SH-SY5Y (cell line): ENCODE measurements around the gene FOXR1.

Source experiments
- GATA2 ChIP-seq: IDR thresholded peaks from 2 replicates; pipeline ENCODE4 v1.6.1; 2011; ENCODE audit warnings: mild to moderate bottlenecking, low read depth, low read length
- GATA3 ChIP-seq: IDR thresholded peaks from 2 replicates; pipeline ENCODE4 v1.6.1; 2011; ENCODE audit warnings: low read depth, mild to moderate bottlenecking, low read length, moderate library complexity

FOXR1 gene

DNA sequence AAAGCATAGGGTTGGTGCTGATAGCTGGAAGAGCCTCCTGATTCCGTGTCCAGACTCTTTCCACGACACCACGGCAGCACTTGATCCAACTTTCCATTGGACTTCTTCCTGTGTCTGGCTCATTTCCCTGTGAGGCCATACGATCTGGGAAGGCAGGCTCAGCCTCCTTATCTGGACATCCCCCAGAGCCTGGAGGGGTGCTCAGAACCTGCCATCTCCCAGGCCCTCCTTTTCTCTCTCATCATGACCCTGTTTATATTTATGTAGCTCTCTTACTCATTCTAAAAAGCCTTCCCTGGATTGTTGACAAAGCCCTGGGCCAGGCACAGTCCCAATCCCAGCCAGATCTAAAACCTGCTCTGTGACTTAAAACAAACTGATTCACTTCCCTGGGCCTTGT is 38.1 kb upstream of the FOXR1 start:
- TF ChIP-seq GATA3 (no peak), GATA2 (no peak)

DNA sequence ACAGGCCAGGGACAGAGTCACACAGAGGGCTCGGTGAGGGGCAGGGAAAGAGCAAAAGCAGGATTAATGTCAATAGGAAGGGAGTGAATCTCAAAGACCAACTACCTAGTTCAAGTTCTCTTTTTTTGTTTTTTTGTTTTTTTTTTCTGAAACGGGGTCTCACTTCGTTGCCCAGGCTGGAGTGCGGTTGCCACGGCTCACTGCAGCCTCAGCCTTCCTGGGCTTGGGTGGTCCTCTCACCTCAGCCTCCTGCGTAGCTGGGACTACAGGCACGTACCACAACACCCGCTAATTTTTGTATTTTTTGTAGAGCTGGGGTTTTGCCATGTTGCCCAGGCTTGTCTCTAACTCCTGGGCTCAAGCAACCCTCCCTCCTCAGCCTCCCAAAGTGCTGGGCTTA is 36.2 kb upstream of the FOXR1 start:
- TF ChIP-seq GATA3 (no peak), GATA2 (no peak)

DNA sequence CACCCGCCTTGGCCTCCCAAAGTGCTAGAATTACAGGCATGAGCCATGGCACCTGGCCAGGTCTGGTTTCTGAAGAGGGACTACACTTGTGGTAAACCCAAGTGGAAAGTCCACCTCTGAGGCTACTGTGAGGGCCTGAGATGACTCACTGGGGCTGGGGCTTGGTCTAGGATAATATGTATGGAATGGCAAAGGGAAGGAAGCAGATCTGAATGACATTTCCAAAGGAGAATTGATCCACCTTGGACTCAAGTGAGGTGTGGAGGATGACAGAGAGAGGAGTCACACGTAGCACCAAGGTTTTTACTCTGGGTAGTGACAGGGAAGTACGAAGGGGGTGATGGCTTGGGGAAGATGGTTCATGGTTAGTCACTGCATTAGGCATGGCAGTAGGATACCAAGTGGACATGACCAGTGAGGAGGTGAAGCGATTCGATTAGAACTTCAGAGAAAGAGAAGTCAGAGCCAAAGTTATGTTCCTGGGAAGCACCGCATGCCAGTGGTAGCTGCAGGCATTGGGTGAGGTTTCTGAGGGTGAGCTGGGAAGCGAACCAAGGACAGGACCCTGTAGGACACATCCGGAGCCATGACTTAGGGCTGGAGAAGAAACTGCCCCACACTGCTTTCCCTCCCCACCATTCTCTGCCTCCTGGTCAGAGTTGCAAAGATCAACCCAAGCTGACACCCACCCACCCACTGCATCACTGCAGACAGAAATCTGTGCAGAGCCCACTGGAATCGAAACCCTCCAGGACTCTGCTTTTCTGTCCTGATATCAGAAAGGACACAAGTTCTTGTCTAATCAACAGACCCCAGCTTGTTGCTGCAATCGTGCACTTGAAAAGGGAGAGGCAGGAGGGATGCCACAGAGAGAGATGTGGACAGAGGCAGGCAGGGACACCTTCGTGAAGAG is 32.8 kb upstream of the FOXR1 start:
- TF ChIP-seq GATA3 = no peak
- TF ChIP-seq GATA2 = no peak

DNA sequence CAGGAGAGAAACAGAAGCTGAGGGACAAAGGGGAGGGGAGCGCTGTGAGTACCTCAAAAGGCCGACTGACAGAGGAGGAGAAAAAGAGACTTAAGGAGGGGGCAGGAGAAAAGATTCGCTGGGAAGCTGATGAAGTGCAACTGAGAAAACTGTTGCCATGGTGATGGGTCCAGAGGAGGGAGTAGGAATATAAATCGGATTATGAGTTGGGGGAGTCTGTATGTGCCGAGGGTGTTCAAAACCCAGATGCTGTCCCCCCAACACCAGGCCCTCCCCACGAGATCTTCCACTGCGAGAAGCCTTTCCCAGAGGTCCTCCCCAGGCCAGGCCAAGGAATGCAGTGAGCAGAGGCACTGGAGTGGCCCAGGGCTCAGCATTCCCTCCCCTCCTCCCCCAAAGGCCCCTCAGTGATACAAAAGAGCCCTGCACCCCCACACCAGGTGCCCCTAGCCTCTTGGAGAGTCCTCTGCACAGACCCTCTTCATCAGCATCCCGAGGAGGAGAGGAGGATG is 32.1 kb upstream of the FOXR1 start:
- TF ChIP-seq GATA3 (no peak), GATA2 (no peak)

DNA sequence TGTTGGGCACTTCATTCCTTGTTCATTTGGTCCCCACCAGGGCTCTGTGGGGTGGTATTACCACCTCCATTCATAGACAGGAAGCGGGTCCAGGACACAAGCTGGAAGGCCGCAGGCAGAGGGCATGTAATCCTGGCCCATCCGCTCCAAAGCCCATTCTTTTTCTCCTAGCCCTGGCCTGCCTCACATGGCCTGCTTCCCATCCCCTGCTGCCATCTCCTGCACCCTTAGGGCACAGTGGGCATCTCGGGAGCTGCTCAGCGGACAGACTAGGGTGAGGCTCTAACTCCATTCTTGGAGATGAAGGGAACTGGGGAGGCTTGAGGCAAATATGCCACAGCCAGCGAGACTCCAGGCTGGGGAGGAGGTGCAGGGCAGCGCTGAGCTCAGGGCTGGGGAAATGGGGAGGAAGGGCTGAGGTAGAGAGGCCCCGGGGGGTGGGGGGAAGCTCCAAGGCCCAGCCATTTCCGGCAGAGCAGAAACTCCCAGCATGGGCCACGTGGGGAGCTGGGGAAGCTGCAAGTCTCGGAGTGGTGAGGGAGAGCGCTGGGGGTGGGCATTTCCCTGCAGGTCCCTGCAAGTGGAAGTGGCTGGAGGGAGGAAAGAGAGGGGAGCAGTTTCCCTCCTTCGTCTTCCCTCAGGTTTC is 31.5 kb upstream of the FOXR1 start:
- no peak for TF ChIP-seq GATA3
- TF ChIP-seq GATA2 = no peak

DNA sequence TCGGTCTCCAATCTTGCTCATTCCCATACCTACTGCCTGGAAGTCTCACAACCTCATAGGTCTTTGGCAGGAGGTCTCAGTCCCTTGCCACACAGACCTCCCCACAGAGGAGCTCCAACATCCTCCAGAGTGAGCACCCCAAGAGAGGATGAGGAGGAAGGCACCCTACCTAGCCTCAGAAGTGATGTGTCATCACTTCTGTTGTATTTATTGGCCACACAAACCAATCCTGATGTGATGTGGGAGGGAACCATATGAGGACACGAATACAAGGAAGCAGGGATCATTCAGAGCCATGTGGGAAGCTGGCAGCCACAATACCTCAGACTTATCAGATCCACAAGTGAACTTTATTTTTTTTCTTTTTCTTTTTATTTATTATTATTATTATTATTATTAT is 24.5 kb upstream of the FOXR1 start:
- TF ChIP-seq GATA3 = no peak
- TF ChIP-seq GATA2 = no peak

DNA sequence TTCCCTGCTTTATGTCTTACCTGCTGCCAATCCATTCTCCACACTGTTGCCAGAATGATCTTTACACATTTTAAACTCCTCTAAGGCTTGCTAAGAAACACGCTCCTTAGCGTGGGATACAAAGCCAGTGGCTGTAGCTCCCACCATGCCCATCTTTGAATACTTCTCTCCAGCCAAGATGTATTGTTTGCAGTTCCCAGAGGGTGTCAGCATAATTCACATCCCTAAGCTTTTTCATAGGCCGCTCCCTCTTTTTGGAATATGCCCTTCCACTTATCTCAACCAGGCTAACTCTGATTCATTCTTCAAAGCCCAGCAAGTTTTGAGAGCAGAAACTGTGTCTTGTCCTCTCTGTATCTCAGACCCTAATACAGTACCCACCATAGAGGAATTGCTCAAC is 23.6 kb upstream of the FOXR1 start:
- TF ChIP-seq GATA2 (no peak), GATA3 (no peak)

DNA sequence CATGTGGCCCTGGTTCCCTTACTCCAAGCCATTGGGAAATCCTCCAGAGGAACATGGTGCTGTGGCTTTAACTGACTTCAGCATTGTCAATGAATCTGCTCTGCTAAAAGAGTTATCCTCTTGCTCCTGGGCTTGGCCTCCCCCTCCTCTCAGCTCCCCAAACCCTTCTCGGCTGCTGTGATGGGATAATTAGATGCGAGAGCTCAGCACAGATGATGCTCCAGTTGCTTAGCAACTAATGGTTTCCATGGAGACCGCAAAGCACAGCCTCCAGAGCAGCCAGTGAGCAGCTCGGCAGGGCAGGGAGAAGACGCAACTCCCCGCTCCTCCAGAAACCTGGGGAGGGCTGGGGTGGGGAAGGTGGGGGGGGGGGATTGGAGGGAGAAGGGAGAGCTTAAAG is 18.3 kb upstream of the FOXR1 start:
- TF ChIP-seq GATA3 = no peak
- peak; percentile 14; the same call in 1 of the 2 replicates for TF ChIP-seq GATA2

DNA sequence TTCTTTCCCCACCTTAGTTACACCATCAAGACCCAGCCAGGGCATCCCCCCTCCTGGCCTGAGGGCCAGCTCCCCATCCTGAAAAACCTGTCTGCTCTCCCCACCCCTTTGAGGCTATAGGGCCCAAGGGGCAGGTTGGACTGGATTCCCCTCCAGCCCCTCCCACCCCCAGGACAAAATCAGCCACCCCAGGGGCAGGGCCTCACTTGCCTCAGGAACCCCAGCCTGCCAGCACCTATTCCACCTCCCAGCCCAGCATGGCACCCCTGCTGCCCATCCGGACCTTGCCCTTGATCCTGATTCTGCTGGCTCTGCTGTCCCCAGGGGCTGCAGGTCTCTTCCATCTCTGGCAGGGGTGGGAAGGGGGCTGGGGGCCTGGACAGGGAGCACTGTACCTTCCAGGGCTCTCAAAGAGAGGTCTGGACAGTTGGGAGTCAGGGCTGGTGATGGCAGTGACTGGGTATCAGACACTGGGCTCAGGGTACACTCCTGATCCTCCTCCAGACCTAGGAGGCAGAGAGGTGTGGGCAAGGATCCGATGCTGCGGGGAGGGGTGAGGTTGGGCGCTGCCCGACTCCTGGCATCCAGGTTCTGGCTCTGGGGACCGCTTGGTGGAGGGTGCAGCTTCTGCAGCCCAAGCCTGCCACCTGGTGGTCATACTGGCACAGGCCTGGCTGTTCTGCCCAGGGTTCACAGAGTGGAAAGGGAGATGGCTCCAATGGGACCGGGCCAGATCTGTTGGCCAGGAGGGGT is 15.3 kb upstream of the FOXR1 start, which contains the start of gene UPK2:
Gene UPK2 (plus strand): TSS at position 205 of the 753 bp plus-strand sequence. CDS start 53 bp downstream, at position 258.
- TF ChIP-seq GATA3 = no peak
- TF ChIP-seq GATA2 = no peak

DNA sequence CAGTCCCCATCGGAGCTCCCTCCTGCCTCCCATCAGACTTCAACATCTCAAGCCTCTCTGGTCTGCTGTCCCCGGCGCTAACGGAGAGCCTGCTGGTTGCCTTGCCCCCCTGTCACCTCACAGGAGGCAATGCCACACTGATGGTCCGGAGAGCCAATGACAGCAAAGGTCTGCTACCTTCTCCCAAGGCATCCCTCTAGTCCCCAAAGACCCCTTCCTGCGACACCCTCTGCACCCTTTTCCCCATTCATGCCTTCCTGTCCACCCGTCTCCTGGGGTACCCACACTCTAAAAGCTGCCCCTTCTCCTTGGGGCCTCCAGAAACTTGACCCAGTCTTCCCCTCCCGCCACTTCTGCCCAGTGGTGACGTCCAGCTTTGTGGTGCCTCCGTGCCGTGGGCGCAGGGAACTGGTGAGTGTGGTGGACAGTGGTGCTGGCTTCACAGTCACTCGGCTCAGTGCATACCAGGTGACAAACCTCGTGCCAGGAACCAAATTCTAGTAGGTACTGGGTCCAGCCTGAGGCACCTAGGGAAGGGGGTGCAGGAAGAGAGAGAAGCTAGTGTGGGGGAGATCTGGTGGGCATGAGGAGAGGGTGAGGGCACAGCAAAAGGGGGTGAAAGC is 14.6 kb upstream of the FOXR1 start:
- TF ChIP-seq GATA2 (no peak), GATA3 (no peak)

DNA sequence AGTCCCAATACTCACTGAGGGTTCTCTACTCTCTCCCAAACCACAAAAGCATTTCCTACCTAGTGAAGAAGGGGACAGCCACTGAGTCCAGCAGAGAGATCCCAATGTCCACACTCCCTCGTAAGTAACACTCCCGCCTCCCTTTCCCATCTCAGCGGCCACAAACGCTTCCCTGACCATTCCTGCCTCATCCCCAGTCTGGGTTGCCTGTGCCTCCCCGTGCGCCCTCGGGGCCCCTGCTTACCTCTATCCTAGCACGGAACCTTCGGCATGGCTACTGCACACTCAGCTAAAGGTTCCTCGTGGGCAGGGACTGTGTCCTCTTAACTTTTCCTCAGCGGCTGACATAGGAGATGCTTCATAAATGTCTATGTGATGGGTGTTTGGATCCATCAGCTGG is 14.0 kb upstream of the FOXR1 start:
- no peak for TF ChIP-seq GATA2
- TF ChIP-seq GATA3 = no peak

DNA sequence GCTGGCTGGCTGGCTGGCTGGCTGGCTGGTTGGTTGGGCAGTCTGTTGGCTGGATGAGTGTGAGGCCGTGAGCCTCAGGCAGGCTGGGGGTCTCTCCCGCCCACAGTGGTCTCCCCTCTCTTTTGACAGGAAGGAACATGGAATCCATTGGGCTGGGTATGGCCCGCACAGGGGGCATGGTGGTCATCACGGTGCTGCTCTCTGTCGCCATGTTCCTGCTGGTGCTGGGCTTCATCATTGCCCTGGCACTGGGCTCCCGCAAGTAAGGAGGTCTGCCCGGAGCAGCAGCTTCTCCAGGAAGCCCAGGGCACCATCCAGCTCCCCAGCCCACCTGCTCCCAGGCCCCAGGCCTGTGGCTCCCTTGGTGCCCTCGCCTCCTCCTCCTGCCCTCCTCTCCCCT is 13.6 kb upstream of the FOXR1 start:
- no peak for TF ChIP-seq GATA2
- TF ChIP-seq GATA3 = no peak

DNA sequence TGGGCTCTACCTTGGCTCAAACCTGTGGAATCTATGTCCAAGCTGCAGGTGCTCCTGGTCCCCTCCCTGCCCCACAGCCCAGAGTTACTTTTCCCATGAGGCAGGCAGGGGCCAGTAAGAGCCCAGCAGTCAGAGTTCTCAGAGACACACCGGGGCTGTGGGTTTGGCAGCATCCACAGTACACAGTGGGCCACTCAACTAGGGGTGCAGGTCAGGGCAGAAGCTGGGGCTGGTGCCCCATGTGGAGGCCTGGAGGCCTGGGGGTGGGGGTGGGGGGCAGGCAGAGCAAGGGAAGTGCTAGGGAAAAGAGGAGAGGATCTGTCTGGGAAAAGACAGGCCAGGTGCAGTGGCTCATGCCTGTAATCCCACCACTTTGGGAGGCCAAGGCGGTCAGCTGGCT is 13.0 kb upstream of the FOXR1 start:
- no peak for TF ChIP-seq GATA2
- TF ChIP-seq GATA3 = no peak

DNA sequence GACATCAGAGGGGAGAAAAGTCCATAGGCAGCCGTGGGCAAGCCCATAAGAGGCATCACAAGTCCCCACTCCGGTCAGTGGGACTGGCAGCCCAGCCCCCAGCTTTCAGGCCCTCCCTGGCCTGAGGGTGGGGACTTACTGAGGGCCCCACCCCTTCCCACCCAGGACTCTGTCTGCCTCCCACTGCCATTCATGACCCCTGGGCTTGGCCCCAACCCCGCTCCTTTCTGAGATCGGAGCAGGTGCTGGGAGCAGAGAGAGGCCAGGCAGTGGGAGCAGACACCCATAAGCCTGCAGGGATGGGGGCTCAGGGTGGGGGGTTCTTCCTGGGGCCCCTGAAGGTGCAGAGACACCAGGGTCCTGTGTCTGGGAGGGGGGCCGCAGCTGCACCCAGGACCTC is 10.4 kb upstream of the FOXR1 start:
- TF ChIP-seq GATA2 = no peak
- no peak for TF ChIP-seq GATA3
